ENCODE results near the gene MPEG1.

DNA sequence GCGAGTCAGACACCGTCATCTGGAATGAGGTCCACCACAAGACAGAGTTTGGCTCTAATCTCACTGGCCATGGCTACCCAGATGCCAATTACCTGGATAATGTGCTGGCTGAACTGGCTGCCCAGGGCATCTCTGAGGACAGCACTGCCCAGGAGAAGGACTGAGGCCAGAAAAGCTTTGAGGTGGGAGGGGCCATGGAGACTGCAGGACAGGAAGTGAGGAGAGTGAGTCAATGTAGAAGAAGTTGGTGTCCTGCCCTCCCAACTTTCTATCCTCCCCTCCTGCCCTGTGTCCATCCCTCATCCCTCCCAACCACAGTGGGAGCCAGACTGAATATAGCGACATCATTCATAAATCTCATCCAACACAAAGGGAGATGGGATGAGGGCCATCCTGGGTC is 8.0 kb downstream of the MPEG1 start:
- TF ChIP-seq, protein P1, sequence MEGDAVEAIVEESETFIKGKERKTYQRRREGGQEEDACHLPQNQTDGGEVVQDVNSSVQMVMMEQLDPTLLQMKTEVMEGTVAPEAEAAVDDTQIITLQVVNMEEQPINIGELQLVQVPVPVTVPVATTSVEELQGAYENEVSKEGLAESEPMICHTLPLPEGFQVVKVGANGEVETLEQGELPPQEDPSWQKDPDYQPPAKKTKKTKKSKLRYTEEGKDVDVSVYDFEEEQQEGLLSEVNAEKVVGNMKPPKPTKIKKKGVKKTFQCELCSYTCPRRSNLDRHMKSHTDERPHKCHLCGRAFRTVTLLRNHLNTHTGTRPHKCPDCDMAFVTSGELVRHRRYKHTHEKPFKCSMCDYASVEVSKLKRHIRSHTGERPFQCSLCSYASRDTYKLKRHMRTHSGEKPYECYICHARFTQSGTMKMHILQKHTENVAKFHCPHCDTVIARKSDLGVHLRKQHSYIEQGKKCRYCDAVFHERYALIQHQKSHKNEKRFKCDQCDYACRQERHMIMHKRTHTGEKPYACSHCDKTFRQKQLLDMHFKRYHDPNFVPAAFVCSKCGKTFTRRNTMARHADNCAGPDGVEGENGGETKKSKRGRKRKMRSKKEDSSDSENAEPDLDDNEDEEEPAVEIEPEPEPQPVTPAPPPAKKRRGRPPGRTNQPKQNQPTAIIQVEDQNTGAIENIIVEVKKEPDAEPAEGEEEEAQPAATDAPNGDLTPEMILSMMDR (IDR thresholded peaks at IDR 0.05; ENCODE audit: low read depth, low read length, poor library complexity, severe bottlenecking): no peak
- no peak for TF ChIP-seq EZH2phosphoT487 (IDR thresholded peaks at IDR 0.05; ENCODE audit: borderline replicate concordance, low read length)

Data from DOHH2 (cell line).